K562 (cell line): ENCODE data around the gene WASF3. TPM values are rescaled to one million over a fixed set of nuclear protein-coding genes. Genes with fewer than 3 reads are reported as not detected.

Experiments
- ATAC-seq: fragments of 200-7000 bp; cut with Tn5 transposase; 3 replicates; pipeline ENCODE4 v1.9.1; 2020; ENCODE audit warnings: moderate library complexity
- BruUV-seq: library from RNA; stranded (reverse); fragments of 400-500 nt; replicated peaks from 2 replicates; lab custom pipeline; 2021; lab: Mats Ljungman, UMichigan
- CTCF ChIA-PET: fragments of 300-600 bp; formaldehyde crosslinking; extraction: SDS; loops from one replicate; lab custom pipeline; 2021; ENCODE audit warnings: low intra/inter-chr PET ratio; lab: Yijun Ruan, JAX
- POLR2A ChIA-PET: fragments of 300-600, 350-650 bp; sonication (Branson Sonifier 250); formaldehyde crosslinking; extraction: SDS; loops from one replicate; lab custom pipeline; 2021; ENCODE audit warnings: antibody characterized with exemption, inconsistent platforms; lab: Yijun Ruan, JAX
- DNase-seq, 4 experiments: peaks; one replicate each; pipeline versions ENCODE4 v3.0.0 to v3.0.0-alpha.2; 2011 to 2018; ENCODE audit warnings: low spot score in 3 of 4, mixed read lengths in 3 of 4; ENCODE audit errors: extremely low read depth in 1 of 4
- FAIRE-seq: peaks from 2 replicates; lab custom pipeline; 2011; peaks lifted over from hg19 to GRCh38; lab: Jason Lieb, UNC
- H2AFZ ChIP-seq: 2 replicates; pipeline ENCODE4 v1.6.0; 2011; ENCODE audit warnings: low read depth, low read length, control low read depth, inconsistent platforms
- H3K27ac ChIP-seq: fragments of 200-600 bp; 3 replicates; pipeline ENCODE4 v1.8.0; 2011; ENCODE audit warnings: low read depth, mild to moderate bottlenecking, control low read depth, inconsistent platforms, low read length, moderate library complexity, mixed read lengths; ENCODE audit errors: extremely low read depth
- H3K27me3 ChIP-seq, 2 experiments: fragments of 300-600 bp in 1 of 2; 2 replicates in 1 of 2; 3 replicates in 1 of 2; pipeline versions ENCODE4 v1.6.0 to v1.8.0; 2011; ENCODE audit warnings: inconsistent platforms in 2 of 2, low read length in 2 of 2, mild to moderate bottlenecking in 1 of 2, mixed read lengths in 1 of 2, moderate library complexity in 1 of 2; ENCODE audit not compliant: control insufficient read depth in 2 of 2, insufficient read depth in 2 of 2
- H3K36me3 ChIP-seq: fragments of 300-600 bp; 3 replicates; pipeline ENCODE4 v1.8.0; 2011; ENCODE audit warnings: mild to moderate bottlenecking, low read length, inconsistent platforms; ENCODE audit not compliant: control insufficient read depth, insufficient read depth
- H3K4me1 ChIP-seq, 2 experiments: fragments of 200-600 bp in 1 of 2; replicated peaks in 1 of 2; 2 replicates in 1 of 2; 3 replicates in 1 of 2; pipeline versions ENCODE4 v1.5.1 to v1.8.0; 2011; ENCODE audit warnings: inconsistent platforms in 2 of 2, low read length in 2 of 2, mild to moderate bottlenecking in 1 of 2, mixed read lengths in 1 of 2, moderate library complexity in 1 of 2; ENCODE audit not compliant: control insufficient read depth in 2 of 2, insufficient read depth in 2 of 2
- H3K4me2 ChIP-seq: 2 replicates; pipeline ENCODE4 v1.6.1; 2011; ENCODE audit warnings: low read length, control low read depth, inconsistent platforms, mixed read lengths; ENCODE audit not compliant: insufficient read depth
- H3K4me3 ChIP-seq: fragments of 200-600 bp; sonication (generic), shearing (Covaris generic); 2 replicates; pipeline ENCODE4 v1.5.1; 2016; ENCODE audit warnings: control low read depth, inconsistent platforms
- H3K79me2 ChIP-seq: fragments of 200-600 bp; 3 replicates; pipeline ENCODE4 v1.8.0; 2011; ENCODE audit warnings: low read length, inconsistent platforms; ENCODE audit not compliant: control insufficient read depth, insufficient read depth
- H3K9ac ChIP-seq, 2 experiments: 2 replicates each; pipeline versions ENCODE4 v1.6.0 to v1.6.1; 2011; ENCODE audit warnings: low read depth in 2 of 2, low read length in 2 of 2, control low read depth in 1 of 2, inconsistent platforms in 1 of 2, mild to moderate bottlenecking in 1 of 2, mixed read lengths in 1 of 2; ENCODE audit not compliant: insufficient read depth in 1 of 2
- H3K9me1 ChIP-seq: one replicate; pipeline ENCODE4 v1.6.0; 2011; ENCODE audit warnings: inconsistent platforms, mild to moderate bottlenecking, low read length, moderate library complexity; ENCODE audit not compliant: control insufficient read depth, insufficient read depth
- H3K9me3 ChIP-seq: replicated peaks from 2 replicates; pipeline ENCODE4 v1.5.1; 2011; ENCODE audit warnings: low read depth, low read length, inconsistent platforms; ENCODE audit not compliant: control insufficient read depth, insufficient read depth
- H4K20me1 ChIP-seq: replicated peaks from 2 replicates; pipeline ENCODE4 v1.6.1; 2011; ENCODE audit warnings: low read length, inconsistent platforms, mixed read lengths; ENCODE audit not compliant: control insufficient read depth, insufficient read depth
- NR2C2 ChIP-seq, 2 experiments: fragments of 200-800 bp in 1 of 2; sonication (Bioruptor generic) in 1 of 2; sonication (generic) in 1 of 2; formaldehyde crosslinking in 1 of 2; IDR thresholded peaks; 2 replicates each; pipeline versions ENCODE4 v1.6.1 to v1.8.0; 2016 to 2022; ENCODE audit warnings: mild to moderate bottlenecking in 1 of 2, missing compliant biosample characterization in 1 of 2, missing genetic modification characterization in 1 of 2, missing genetic modification reagents in 1 of 2
- POLR2B ChIP-seq: fragments of 450-650 bp; IDR thresholded peaks from 2 replicates; pipeline ENCODE4 v1.6.1; 2018; ENCODE audit warnings: low read depth; ENCODE audit not compliant: partially characterized antibody
- TCF7 ChIP-seq: sonication (generic); IDR thresholded peaks from 2 replicates; pipeline ENCODE4 v1.6.1; 2016; ENCODE audit warnings: antibody characterized with exemption, borderline replicate concordance
- ZNF3 ChIP-seq: fragments of 250-450 bp; sonication (Bioruptor Pico); IDR thresholded peaks from 2 replicates; pipeline ENCODE4 v1.5.0; 2021; ENCODE audit warnings: mild to moderate bottlenecking, moderate library complexity
- ZNF583 ChIP-seq: fragments of 250-450 bp; sonication (Bioruptor Pico); IDR thresholded peaks from 2 replicates; pipeline ENCODE4 v1.4.0; 2020
- ZNF780A ChIP-seq: fragments of 250-450 bp; sonication (Bioruptor Pico); IDR thresholded peaks from 2 replicates; pipeline ENCODE4 v1.5.0; 2021; ENCODE audit warnings: mild to moderate bottlenecking
- WGBS: fragments of 100-300 bp; shearing (Covaris generic); methylation state at CpG from one replicate; pipeline ENCODE4 v1.1.6; 2016; ENCODE audit warnings: low coverage, mixed read lengths; ENCODE audit not compliant: insufficient coverage; ENCODE audit errors: missing lambda C conversion rate; 5-methylcytosine and 5-hydroxymethylcytosine counted together
- in situ Hi-C: fragments of 300-500 bp; cut with MboI; formaldehyde crosslinking; loops from 4 replicates; pipeline ENCODE4 v1.15.0; 2018; ENCODE audit warnings: inconsistent platforms, mixed read lengths
- intact Hi-C: fragments of 100-400 bp; cut with micrococcal nuclease; formaldehyde crosslinking; loops from 2 replicates; pipeline ENCODE4 v1.14.2; 2022
- polyA plus RNA-seq, 8 experiments: library from polyadenylated mRNA; depleted of rRNA in 4 of 8; stranded (reverse) in 5 of 8; unstranded in 3 of 8; fragments of >200 nt; fragmentation: Nextera tagmentation in 2 of 8; fragmentation: Illumina TruSeq in 1 of 8; extraction: Ambion mirVana in 2 of 8; extraction: Trizol in 1 of 8; gene quantifications; 2 replicates each; pipeline versions ENCODE4 v1.2.1 to v1.2.3, GENCODE V29; 2011 to 2014; ENCODE audit warnings: inconsistent platforms in 1 of 8, missing spikeins in 1 of 8
- total RNA-seq, 7 experiments: library from RNA; depleted of rRNA in 6 of 7; stranded (reverse); fragments of >200 nt in 6 of 7; fragmentation: Illumina TruSeq in 2 of 7; extraction: Trizol in 2 of 7; gene quantifications; 2 replicates each; pipeline versions ENCODE4 v1.2.1 to v1.2.3, GENCODE V29; 2011 to 2021; ENCODE audit warnings: low replicate concordance in 1 of 7
- TF ChIP-seq, protein P1 (sequence below): sonication (generic); formaldehyde crosslinking; IDR thresholded peaks from 2 replicates; pipeline ENCODE4 v1.8.0; 2023; ENCODE audit warnings: missing genetic modification reagents, mild to moderate bottlenecking, borderline replicate concordance
- TF ChIP-seq, protein P2 (sequence below): sonication (generic); formaldehyde crosslinking; IDR thresholded peaks from 2 replicates; pipeline ENCODE4 v1.8.1; 2023; ENCODE audit warnings: mild to moderate bottlenecking, missing genetic modification reagents

Gene WASF3
- total and polyA plus RNA-seq, 9 of the 15 experiments (the other 6 are each of a cell fraction or from before 2014, with no cell fraction given) = 0.04 to 0.43 (median 0.11) TPM

DNA sequence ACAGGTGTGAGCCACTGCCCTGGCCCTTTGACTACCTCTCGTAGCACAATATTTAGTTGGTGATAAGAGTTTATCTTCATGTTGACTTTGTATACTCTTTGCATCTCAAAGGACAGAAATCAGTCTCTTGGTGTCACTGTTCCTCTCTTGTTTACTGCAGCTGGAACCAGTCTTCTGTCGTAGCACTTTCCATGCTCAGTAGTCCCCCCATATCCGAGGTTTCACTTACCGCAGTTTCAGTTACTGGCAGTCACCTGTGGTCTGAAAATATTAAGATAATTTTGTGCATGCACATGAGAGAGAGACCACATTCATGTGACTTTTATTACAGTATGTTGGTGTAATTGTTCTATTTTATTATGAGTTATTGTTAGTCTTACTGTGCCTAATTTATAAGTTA is 49.1 kb downstream of the WASF3 start:
- no peak overlapping the region for H3K4me2 ChIP-seq
- WGBS = 0% methylated on average over 4 of the region's 4 CpGs
- H3K4me3 ChIP-seq = no peak overlapping the region
- intact Hi-C loops (no loop called here), in situ Hi-C loops (no loop called here)
- H3K9me1 ChIP-seq = no peaks in the 10 kb centered on the region
- H3K36me3 ChIP-seq = no peaks in the 10 kb centered on the region
- H3K79me2 ChIP-seq = no peaks in the 10 kb centered on the region
- H3K4me1 ChIP-seq = no peaks in the 10 kb centered on the region
- no peaks in the 10 kb centered on the region for H3K27me3 ChIP-seq
- ATAC-seq (no peak), FAIRE-seq (no peak), DNase-seq (no peak)
- TF ChIP-seq TCF7 = no peak
- no peak for TF ChIP-seq ZNF3 (CRISPR knock-in tag)
- TF ChIP-seq, protein P1, sequence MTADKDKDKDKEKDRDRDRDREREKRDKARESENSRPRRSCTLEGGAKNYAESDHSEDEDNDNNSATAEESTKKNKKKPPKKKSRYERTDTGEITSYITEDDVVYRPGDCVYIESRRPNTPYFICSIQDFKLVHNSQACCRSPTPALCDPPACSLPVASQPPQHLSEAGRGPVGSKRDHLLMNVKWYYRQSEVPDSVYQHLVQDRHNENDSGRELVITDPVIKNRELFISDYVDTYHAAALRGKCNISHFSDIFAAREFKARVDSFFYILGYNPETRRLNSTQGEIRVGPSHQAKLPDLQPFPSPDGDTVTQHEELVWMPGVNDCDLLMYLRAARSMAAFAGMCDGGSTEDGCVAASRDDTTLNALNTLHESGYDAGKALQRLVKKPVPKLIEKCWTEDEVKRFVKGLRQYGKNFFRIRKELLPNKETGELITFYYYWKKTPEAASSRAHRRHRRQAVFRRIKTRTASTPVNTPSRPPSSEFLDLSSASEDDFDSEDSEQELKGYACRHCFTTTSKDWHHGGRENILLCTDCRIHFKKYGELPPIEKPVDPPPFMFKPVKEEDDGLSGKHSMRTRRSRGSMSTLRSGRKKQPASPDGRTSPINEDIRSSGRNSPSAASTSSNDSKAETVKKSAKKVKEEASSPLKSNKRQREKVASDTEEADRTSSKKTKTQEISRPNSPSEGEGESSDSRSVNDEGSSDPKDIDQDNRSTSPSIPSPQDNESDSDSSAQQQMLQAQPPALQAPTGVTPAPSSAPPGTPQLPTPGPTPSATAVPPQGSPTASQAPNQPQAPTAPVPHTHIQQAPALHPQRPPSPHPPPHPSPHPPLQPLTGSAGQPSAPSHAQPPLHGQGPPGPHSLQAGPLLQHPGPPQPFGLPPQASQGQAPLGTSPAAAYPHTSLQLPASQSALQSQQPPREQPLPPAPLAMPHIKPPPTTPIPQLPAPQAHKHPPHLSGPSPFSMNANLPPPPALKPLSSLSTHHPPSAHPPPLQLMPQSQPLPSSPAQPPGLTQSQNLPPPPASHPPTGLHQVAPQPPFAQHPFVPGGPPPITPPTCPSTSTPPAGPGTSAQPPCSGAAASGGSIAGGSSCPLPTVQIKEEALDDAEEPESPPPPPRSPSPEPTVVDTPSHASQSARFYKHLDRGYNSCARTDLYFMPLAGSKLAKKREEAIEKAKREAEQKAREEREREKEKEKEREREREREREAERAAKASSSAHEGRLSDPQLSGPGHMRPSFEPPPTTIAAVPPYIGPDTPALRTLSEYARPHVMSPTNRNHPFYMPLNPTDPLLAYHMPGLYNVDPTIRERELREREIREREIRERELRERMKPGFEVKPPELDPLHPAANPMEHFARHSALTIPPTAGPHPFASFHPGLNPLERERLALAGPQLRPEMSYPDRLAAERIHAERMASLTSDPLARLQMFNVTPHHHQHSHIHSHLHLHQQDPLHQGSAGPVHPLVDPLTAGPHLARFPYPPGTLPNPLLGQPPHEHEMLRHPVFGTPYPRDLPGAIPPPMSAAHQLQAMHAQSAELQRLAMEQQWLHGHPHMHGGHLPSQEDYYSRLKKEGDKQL (CRISPR knock-in tag) = no peak
- TF ChIP-seq ZNF583 (CRISPR knock-in tag) = no peak
- TF ChIP-seq ZNF780A = no peak
- no peak for TF ChIP-seq NR2C2 (CRISPR knock-in tag; IDR thresholded peaks at IDR 0.05)
- no peak for TF ChIP-seq NR2C2 (tag; IDR thresholded peaks at IDR 0.05)
- no peak for TF ChIP-seq POLR2B
- TF ChIP-seq, protein P2, sequence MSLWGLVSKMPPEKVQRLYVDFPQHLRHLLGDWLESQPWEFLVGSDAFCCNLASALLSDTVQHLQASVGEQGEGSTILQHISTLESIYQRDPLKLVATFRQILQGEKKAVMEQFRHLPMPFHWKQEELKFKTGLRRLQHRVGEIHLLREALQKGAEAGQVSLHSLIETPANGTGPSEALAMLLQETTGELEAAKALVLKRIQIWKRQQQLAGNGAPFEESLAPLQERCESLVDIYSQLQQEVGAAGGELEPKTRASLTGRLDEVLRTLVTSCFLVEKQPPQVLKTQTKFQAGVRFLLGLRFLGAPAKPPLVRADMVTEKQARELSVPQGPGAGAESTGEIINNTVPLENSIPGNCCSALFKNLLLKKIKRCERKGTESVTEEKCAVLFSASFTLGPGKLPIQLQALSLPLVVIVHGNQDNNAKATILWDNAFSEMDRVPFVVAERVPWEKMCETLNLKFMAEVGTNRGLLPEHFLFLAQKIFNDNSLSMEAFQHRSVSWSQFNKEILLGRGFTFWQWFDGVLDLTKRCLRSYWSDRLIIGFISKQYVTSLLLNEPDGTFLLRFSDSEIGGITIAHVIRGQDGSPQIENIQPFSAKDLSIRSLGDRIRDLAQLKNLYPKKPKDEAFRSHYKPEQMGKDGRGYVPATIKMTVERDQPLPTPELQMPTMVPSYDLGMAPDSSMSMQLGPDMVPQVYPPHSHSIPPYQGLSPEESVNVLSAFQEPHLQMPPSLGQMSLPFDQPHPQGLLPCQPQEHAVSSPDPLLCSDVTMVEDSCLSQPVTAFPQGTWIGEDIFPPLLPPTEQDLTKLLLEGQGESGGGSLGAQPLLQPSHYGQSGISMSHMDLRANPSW (CRISPR knock-in tag) = no peak
- ChIA-PET CTCF (no interaction called here), POLR2A (no interaction called here)
- H3K9ac ChIP-seq = no peak overlapping the region
- no peaks in the 10 kb centered on the region for H3K9me3 ChIP-seq
- no TSS peak for BruUV-seq
- H2AFZ ChIP-seq = no peak overlapping the region
- H3K27ac ChIP-seq = no peak overlapping the region
- H4K20me1 ChIP-seq = no peaks in the 10 kb centered on the region
